A673 (cell line): ENCODE measurements around the gene UVRAG. TPM values are rescaled to one million over a fixed set of nuclear protein-coding genes. Genes with fewer than 3 reads are reported as not detected.

Experiments used
- BruUV-seq: library from RNA; stranded (reverse); fragments of 400-500 nt; replicated peaks from 2 replicates; lab custom pipeline; 2021; lab: Mats Ljungman, UMichigan
- CTCF ChIA-PET: fragments of 300-600 bp; sonication (Branson Sonifier 250); formaldehyde crosslinking; loops from one replicate; lab custom pipeline; 2022; ENCODE audit warnings: antibody characterized with exemption; lab: Charles Lee
- POLR2A ChIA-PET: fragments of 300-600 bp; sonication (Branson Sonifier 250); formaldehyde crosslinking; loops from one replicate; lab custom pipeline; 2022; ENCODE audit warnings: antibody characterized with exemption; ENCODE audit not compliant: low non-redundant PET; lab: Charles Lee
- DNase-seq: peaks from one replicate; pipeline ENCODE4 v3.0.0-alpha.2; 2015; ENCODE audit warnings: low spot score
- H3K27ac ChIP-seq: fragments of 200-600 bp; sonication (generic); 2 replicates; pipeline ENCODE4 v1.5.1; 2016; ENCODE audit warnings: mixed run types, low read depth, mild to moderate bottlenecking, mixed read lengths, antibody characterized with exemption, low read length; ENCODE audit not compliant: poor library complexity, severe bottlenecking
- H3K27me3 ChIP-seq: fragments of 200-600 bp; sonication (generic); replicated peaks from 2 replicates; pipeline ENCODE4 v1.6.1; 2017; ENCODE audit warnings: mixed run types, low read depth, mild to moderate bottlenecking, mixed read lengths, antibody characterized with exemption, low read length; ENCODE audit not compliant: insufficient read depth, poor library complexity
- H3K36me3 ChIP-seq: fragments of 200-600 bp; sonication (generic); 2 replicates; pipeline ENCODE4 v1.6.1; 2016; ENCODE audit warnings: mixed run types, mild to moderate bottlenecking, mixed read lengths, antibody characterized with exemption, low read length; ENCODE audit not compliant: insufficient read depth, poor library complexity, severe bottlenecking
- H3K4me1 ChIP-seq: fragments of 200-600 bp; sonication (generic); 2 replicates; pipeline ENCODE4 v1.6.1; 2017; ENCODE audit warnings: mixed run types, mild to moderate bottlenecking, mixed read lengths, antibody characterized with exemption, low read length; ENCODE audit not compliant: insufficient read depth, poor library complexity, severe bottlenecking
- H3K4me3 ChIP-seq: fragments of 200-600 bp; sonication (generic); 2 replicates; pipeline ENCODE4 v1.5.1; 2016; ENCODE audit warnings: low read depth, mixed run types, mild to moderate bottlenecking, mixed read lengths, low read length; ENCODE audit not compliant: poor library complexity, severe bottlenecking
- H3K9me3 ChIP-seq: fragments of 200-600 bp; sonication (generic); 2 replicates; pipeline ENCODE4 v1.6.1; 2016; ENCODE audit warnings: mixed run types, low read depth, mild to moderate bottlenecking, mixed read lengths, antibody characterized with exemption, low read length; ENCODE audit not compliant: poor library complexity, severe bottlenecking
- CTCF ChIP-seq: fragments of 300-800, 200-600 bp; sonication (generic); conservative IDR thresholded peaks from 2 replicates; pipeline ENCODE4 v1.5.1; 2017; ENCODE audit warnings: low read depth, mild to moderate bottlenecking, antibody characterized with exemption, low read length, moderate library complexity, mixed read lengths
- EZH2 ChIP-seq: fragments of 200-600 bp; sonication (generic); IDR thresholded peaks from 2 replicates; pipeline ENCODE4 v1.6.1; 2017; ENCODE audit warnings: borderline replicate concordance, low read depth, mild to moderate bottlenecking, mixed read lengths, antibody characterized with exemption, low read length; ENCODE audit not compliant: poor library complexity, severe bottlenecking
- intact Hi-C: fragments of 100-400 bp; cut with micrococcal nuclease; formaldehyde crosslinking; loops from one replicate; pipeline ENCODE4 v1.10.0; 2022; ENCODE audit not compliant: unreplicated experiment
- total RNA-seq: library from RNA; stranded (reverse); gene quantifications from 2 replicates; pipeline ENCODE4 v1.2.3, GENCODE V29; 2021

Gene UVRAG
- total RNA-seq, 1 experiment from 2014 or later, result 21.1 TPM

DNA sequence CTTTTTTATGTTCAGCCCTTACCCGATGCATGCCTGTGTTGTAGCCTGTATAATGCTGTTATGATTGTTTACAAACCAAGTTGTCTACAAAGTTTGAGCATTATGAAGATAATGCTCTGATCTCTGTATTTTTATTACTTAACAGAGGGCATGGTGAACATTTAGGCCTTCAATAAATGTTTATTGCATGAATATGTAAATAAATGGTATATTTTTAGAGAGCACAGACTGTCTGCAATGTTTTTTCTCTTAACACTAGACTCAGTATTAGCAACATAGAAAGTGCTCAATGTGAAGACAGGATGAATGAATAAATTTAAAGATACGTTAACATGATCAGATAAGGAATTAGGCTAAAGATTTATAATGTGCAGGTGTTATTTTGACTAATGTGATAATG, 130.9 kb downstream of the UVRAG start:
- intact Hi-C loops, result no loop called here
- no TSS peak for BruUV-seq

GRCh38 chr11:75946531-75947530, 131.8 kb downstream of the UVRAG start:
- ChIA-PET CTCF (no interaction called here), POLR2A (no interaction called here)
- BruUV-seq, result no TSS peak
- Histone ChIP-seq H3K4me3 (no peak overlapping the region), H3K4me1 (peaks cover 22% of the 10 kb centered on the region), H3K9me3 (no peaks in the 10 kb centered on the region), H3K27me3 (no peaks in the 10 kb centered on the region), H3K36me3 (no peaks in the 10 kb centered on the region), H3K27ac (no peak overlapping the region)
- TF ChIP-seq CTCF (no peak), EZH2 (no peak)
- intact Hi-C loops, result no loop called here
- peak; percentile 80 for DNase-seq

More for the DNA sequence above, 130.9 kb downstream of the UVRAG start:
- DNase-seq, result no peak
- ChIA-PET POLR2A (no interaction called here), CTCF (no interaction called here)
- Histone ChIP-seq H3K4me1 (peaks cover 22% of the 10 kb centered on the region), H3K9me3 (no peaks in the 10 kb centered on the region), H3K36me3 (no peaks in the 10 kb centered on the region), H3K27me3 (no peaks in the 10 kb centered on the region), H3K27ac (no peak overlapping the region), H3K4me3 (no peak overlapping the region)
- TF ChIP-seq EZH2, result no peak
- no peak for TF ChIP-seq CTCF

DNA sequence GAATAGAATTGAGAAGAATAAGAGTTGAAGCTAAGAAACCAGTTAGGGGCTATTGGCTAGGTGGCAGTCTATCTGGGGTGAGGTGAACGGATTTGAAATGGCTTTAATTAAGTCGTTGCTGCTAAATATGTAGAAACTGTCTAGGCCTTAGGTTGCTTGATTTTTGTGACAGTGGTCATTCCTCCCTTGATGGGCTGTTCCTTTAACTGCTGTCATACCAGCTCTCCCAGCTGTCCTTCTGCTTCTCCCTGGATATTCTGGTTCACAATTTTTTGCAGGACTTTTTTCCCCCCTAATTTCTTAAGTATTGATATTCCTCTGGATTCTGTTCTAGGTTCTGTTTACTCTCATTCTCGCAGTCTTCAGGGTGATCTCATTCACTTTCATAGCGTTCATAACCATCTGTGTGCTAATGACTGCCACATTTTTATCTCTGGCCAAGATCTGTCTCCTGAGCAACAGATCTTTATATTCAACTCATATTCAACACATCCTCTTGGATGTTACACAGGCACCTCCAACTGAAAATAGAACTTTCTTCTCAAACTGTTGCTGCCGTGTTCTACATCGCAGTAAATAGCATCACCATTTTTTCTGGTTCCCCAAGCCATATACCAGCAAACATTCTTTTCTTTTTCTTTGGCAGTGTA, 134.1 kb downstream of the UVRAG start:
- Histone ChIP-seq H3K9me3 (no peaks in the 10 kb centered on the region), H3K4me1 (peaks cover 22% of the 10 kb centered on the region), H3K27me3 (no peaks in the 10 kb centered on the region), H3K27ac (no peak overlapping the region), H3K4me3 (no peak overlapping the region), H3K36me3 (no peaks in the 10 kb centered on the region)
- no TSS peak for BruUV-seq
- POLR2A ChIA-PET, result no interaction called here
- CTCF ChIA-PET, result no interaction called here
- no peak for TF ChIP-seq EZH2
- no peak for TF ChIP-seq CTCF
- no peak for DNase-seq
- intact Hi-C loops, result no loop called here
